VCaP (cell line): ENCODE measurements around the gene COPS3.

ENCODE experiments used
- H3K27ac ChIP-seq: fragments of 450-650 bp; 2 replicates; pipeline ENCODE4 v1.5.1; 2017
- CTCF ChIP-seq: fragments of 450-650 bp; conservative IDR thresholded peaks from 2 replicates; pipeline ENCODE4 v1.5.1; 2017; ENCODE audit warnings: mild to moderate bottlenecking, moderate library complexity

Gene COPS3

GRCh38 chr17:17322516-17323510, 41.8 kb upstream of the COPS3 start:
- H3K27ac ChIP-seq: no peak overlapping the region
- no peak for TF ChIP-seq CTCF

GRCh38 chr17:17321356-17322025, 40.4 kb upstream of the COPS3 start:
- TF ChIP-seq CTCF: no peak
- no peak overlapping the region for H3K27ac ChIP-seq

- TF ChIP-seq CTCF: no peak
- no peak overlapping the region for H3K27ac ChIP-seq
These were observed 39.8 kb upstream of the COPS3 start for GRCh38 chr17:17320911-17321220.

GRCh38 chr17:17320188-17320910, 39.3 kb upstream of the COPS3 start:
- no peak overlapping the region for H3K27ac ChIP-seq
- TF ChIP-seq CTCF: no peak

- TF ChIP-seq CTCF: no peak
- H3K27ac ChIP-seq: peak overlapping the region; percentile 62
These were observed 34.2 kb upstream of the COPS3 start for GRCh38 chr17:17315142-17315821.

- no peak for TF ChIP-seq CTCF
These were observed 33.5 kb upstream of the COPS3 start for GRCh38 chr17:17314501-17315071.

More at GRCh38 chr17:17314501-17315071, 33.5 kb upstream of the COPS3 start:
- peak overlapping the region; percentile 62 for H3K27ac ChIP-seq
